NCI-H146 (cell line): ENCODE measurements around the gene HOXA4.
A peak's percentile ranks its signal among the peaks of the same experiment; 100 is the strongest.

Source experiments
- DNase-seq: peaks from one replicate; lab custom pipeline; 2025; lab: John Stamatoyannopoulos, UW

Gene HOXA4

DNA sequence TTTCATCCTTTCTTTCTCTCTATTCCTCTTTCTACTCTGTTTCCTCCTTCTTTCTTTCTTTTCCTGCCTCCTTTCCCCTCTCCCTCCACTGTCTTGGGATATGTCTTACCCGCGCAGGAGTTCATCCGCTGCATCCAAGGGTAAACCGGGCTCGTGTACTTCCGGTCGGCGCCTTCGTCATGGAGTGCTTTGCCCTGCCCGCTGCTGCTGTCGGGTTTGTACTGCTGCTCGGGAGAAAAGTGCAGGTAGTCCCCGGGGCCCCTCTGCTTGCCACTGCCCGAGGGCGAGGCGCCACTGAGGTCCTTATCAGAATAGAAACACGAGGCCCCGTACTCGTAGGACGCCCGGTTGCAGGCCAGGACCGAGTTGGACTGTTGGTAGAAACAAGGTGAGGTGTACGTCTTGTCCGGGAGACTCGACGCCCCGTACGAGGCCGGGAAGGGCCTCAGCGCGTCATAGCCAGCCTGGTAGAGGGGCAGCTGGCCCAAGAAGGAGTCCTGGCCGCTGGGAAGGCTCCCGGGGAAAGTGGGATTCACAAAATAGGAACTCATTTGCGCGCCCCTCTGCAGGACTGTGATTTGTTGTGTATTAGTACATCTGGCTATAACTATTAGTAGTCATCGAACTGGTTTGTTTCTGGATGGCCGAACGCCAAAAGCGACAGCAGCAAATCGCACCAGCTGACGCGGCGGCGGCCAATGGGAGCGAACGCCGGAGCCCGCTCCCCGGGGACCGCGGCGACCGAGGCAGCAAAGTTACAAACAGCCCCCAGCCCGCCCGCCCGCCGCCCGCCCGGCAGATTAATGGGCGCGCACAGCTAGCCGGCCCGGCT is 16.9 kb upstream of the HOXA4 start, which contains the start of gene HOXA6:
Gene HOXA6, minus strand, starts transcription at position 576 of the 832 bp plus-strand sequence. Its CDS starts 25 bp downstream, at position 551.
- DNase-seq: peak; percentile 64

DNA sequence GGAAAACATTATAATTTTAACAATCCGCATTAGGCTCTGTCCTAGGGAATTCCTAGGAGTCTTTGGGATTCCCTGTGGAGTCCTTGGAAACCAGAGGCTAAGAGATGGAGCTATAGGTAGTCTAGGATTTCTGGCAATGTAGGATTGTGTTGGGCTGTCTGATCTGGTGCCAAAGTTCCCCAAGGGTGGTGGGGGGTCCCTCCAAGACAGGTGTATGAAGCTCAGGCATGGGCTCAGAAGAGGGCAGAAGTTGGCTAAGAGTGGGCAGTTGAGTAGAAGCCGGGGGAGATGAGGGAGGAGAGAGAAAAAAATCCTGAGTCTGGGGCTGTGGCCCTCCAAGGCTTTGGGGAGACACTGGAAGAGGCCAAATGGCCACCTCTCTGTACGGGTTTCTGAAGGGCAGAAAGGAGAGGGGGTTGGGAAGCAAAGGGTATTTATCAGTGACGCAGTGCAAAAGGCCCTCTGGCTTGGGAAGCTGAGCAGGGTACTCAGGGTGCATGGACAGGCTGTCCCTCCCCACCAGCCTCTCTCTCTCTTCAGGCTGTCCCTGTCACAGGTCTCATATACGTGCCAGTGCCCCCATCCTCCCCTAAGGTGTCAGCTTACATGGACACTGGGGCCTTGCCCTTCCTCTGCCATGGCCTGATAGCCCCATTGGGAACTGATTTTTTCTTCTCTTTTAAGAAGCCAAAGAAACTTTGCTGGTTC is 16.1 kb upstream of the HOXA4 start:
- DNase-seq: peak; percentile 35

DNA sequence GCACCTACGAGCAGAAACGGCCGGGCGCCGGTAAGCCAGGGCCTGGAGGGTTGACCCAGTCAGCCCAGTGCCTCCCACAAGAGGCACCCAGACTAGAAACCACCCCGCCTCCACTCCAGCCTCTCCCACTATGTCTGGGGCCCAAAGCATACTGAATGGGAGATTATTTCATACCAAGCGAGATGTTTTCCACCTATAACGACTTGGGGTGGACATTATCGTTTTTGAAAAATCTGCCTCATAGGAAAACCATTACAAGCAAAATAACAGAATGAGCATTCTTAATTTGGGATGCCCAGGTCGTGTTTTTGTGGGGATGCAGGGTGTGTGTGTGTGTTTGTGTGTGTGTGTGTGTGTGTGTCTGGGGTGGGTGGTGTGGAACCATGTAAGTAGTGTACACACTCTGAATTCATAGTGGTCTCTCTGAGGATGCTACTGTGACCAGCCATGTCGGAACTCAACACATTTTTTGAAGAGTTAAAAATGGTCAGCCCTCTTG is 15.4 kb upstream of the HOXA4 start:
- no peak for DNase-seq

DNA sequence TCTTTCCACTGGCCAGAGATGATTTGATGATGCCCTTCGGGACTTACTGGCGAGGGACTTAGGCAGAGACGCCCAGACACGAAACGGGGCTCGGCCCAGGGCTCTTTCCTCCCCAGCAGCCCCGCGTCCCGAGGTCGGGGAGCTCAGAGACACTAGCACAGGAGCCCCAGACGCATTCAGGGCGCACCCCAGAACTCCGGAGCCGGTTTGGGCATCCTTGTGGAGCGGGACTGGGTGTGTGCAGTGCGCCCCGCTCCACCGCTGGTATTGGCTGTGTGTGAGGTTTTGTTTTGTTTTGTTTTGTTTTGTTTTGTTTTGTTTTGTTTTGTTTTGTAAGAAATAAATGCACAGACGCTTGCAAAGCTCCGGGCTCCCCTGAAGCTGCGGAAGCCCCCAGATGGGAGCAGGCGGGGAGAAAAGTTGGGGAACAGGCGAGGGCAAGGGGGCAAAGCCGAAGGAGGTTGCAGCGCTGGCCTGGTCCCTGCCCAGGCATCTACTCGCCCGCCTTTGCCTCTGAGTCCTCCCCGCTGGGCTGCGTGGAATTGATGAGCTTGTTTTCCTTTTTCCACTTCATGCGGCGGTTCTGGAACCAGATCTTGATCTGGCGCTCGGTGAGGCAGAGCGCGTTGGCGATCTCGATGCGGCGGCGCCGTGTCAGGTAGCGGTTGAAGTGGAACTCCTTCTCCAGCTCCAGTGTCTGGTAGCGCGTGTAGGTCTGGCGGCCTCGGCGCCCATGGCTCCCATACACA is 14.8 kb upstream of the HOXA4 start:
- DNase-seq: no peak

DNA sequence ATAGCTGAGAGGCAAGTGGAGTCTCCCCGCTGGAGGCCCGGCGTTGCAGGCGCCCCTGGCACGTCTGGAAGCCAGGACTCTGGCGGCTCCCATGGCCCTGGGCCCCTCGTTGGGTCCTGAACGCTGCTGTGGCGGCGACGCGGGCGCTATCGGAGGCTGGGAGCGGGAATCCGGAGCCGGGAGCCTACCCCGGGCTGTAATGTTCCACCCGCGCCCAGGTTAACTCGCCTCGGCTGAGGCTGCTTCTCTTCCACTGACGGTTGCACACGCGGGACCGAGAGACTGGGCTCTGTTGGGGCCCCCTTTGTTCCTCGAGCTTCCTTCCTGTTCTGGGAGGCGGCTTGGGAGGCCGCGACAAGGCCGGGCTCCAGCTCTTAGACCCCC is 14.2 kb upstream of the HOXA4 start:
- DNase-seq: no peak

DNA sequence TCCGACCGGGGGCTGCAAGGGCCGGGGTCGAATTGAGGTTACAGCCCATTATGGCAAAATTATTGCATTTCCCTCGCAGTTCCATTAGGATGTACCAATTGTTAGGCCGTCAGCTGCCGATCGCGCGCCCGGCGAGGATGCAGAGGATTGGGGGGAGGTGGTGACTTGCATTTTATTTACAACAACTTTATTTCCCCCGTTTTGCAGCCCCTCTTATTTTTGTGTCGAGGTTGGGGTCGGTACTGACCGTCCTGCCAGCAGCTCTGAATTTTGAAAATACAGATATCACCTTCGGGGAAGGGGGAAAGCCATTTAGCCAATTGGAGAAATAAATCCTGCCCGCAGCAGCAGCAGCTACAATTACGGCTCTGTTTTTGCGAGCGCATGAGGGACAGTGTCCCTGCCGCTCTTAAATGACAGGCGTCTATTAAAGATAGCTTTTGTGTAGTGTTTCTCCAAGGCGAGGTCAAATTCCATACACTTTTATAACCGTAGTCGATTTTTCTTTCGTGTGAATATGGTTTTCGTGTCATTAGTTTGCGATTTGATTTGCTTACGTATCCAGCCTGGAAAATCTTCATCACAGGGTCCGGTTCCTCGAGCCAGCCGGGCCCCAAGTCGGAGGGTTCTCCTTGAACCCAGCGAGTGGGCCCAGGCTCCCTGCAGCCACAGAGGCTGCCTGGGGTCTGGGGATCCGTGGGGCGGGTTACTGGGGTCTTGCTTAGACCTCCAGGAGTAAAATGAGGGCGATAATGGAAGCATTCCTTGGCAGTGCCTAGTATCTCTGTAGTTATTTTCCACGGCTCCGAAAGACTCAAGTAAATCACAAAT is 13.6 kb upstream of the HOXA4 start:
- DNase-seq: no peak

DNA sequence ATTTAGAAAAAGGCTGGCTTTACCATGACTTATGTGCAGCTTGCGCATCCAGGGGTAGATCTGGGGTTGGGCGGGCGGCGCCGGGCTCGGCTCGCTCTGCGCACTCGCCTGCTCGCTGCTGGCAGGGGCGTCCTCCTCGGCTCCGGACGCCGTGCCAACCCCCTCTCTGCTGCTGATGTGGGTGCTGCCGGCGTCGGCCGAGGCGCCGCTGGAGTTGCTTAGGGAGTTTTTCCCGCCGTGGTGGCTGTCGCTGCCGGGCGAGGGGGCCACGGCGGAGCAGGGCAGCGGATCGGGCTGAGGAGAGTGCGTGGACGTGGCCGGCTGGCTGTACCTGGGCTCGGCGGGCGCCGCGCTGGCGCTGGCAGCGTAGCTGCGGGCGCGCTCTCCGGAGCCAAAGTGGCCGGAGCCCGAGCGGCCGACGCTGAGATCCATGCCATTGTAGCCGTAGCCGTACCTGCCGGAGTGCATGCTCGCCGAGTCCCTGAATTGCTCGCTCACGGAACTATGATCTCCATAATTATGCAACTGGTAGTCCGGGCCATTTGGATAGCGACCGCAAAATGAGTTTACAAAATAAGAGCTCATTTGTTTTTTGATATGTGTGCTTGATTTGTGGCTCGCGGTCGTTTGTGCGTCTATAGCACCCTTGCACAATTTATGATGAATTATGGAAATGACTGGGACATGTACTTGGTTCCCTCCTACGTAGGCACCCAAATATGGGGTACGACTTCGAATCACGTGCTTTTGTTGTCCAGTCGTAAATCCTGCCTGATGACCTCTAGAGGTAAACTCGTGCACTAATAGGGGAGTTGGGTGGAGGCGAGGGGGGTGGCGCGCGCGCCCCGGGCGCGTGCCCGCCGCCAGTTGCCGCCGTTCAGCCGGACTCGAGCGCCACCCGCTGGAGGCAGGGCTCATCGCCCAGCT is 12.7 kb upstream of the HOXA4 start, which contains the start of gene HOXA5:
Gene HOXA5, minus strand, starts transcription at position 659 of the 927 bp plus-strand sequence. Its CDS starts 74 bp downstream, at position 585.
- DNase-seq: no peak

DNA sequence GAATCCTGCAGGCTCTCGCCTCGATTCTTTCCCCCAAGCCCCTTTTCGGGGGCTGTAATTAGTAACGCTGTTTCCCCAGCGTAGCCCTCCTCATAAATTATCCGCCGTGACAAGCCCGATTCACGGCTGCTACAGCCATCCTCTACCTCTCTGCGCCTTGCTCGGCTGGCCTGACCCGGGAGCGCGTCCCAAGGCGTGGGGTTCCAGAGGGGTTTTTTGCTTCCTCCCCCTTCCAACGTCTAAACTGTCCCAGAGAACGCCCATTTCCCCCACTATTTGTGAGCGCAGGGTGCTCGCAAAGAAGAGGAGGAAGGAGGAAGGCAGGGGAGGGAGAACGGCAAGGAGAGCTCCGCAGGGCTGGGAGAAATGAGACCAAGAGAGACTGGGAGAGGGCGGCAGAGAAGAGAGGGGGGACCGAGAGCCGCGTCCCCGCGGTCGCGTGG is 12.0 kb upstream of the HOXA4 start:
- DNase-seq: no peak

DNA sequence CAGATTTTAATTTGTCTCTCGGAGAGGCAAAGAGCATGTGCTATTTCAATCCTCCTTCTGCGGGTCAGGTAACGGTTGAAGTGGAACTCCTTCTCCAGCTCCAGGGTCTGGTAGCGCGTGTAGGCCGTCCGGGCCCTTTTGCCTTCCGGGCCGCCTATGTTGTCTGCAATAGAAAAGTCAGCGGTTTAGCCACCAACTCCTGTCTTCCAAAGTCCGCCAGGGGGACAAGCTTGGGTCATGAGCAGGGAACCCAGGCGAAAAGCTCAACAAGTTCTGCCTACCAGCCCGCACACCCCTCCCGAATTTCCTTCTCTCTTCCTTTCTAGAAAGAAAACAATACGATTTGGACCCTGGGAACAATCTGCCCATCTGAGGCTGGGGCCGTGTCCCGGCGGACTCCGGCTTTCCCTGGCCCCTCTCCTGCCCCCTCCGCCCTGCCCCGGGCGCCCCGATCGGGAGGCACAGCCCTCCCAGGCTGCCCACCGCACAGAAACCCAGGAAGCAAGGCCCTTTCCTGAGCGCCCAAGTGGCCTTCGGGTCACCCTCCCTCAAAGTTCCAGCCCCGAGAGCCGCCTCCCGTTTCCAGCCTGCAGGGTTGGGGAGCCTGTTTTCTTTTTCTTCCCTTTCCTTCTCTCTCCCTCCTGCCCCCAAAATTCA is 11.5 kb upstream of the HOXA4 start:
- no peak for DNase-seq

DNA sequence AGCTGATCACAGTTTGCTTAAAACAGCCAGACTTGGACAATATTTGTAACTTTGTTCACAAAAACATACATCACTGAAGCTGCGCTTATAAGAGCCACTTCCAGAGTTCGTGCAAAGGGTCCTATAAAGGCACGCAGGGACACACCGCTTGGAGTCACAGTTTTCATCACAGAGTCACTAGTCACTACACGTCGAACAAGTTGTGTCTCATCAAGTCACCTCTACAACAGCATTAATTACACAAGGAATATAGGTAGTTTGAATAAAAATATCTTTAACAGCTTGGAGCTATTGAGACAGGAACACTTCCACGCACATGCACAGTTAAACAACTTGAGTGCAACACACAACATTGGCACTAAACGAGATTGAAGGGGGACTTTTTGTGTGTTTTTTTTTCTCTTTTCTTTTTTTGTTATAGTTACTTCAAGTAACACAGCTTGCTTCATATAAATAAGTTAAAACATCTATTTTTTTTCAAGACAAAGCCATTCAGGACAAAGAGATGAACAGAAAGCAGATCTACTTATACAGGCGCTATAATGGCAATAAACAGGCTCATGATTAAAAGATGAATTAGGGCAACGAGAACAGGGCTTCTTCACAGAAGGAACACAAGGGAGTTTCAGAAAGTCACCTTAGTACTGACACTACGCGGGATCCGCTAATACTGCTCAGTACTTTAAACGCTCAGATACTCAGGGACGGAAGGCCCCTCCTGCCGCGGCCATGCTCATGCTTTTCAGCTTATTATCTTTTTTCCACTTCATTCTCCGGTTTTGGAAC is 10.8 kb upstream of the HOXA4 start:
- no peak for DNase-seq

DNA sequence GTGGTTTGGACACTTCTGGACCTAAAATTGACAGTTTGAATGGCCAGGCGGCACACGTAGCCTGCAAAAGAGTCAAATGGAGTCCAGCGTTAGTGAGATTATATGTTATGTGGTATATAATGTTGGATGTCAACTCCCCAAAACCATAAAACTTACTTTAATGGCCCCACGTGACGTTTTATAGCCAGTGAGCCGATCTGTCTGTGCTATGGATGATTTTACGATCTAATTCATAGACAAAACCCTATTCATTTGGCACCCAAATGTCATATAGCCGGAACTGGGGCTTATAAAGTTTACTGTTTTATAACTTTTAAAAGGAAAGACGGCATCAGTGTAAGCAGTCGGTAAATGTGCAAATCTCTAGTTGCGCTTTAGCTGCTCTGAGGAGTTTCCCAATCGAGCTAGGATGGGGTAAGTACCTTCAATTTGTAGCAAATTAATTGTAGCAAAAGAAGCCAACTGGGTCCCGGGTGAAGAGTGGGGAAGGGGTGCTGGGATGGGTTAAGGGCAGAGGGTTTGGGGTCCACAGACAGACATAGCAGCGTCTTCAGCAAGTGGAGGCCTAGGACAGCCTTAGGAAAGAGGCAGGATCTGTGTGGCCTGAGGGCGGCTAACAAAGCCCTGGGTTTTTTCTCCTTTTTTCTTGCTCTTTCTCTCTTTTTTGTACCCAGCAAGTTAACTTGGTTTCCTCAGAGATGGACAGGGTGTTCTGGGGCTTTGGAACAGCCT is 9.7 kb upstream of the HOXA4 start:
- DNase-seq: no peak

DNA sequence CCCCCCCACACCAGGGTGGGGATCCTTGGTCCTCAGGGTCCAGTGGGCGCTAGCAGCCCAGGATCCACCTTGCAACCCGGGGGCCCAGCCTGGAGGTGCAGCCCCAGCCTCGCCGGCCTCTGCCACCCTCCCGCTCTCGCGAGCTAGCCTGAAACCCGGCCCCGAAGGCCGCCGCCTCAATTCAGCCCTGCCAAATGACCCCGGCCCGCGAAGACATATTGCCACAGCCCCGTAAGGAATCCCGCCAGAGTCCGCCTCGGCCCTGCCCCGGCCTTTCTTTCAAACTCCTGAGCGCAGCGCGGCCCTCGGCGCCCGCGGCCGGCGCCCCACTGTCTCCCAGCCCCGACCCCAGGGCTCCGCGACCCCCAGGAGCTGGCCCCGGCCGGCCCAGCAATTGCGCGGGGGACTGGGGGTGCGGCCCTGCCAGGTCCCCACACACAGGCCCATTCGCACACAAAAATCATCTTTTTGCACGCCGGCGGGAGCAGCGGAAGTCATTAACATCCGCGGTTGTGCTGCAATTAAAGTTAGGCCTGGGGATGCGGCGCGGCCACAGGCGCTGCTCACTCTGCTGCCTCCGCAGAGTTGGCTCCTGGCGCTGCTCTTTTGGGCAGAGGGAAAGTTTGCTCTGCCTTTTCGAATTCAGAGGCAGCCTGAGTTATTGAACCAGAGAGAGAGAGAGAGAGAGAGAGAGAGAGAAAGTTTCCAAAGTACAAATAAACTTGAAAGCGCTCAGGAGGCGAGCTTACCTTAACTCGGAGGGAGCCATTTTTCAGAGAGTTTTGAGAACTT is 9.0 kb upstream of the HOXA4 start:
- no peak for DNase-seq

DNA sequence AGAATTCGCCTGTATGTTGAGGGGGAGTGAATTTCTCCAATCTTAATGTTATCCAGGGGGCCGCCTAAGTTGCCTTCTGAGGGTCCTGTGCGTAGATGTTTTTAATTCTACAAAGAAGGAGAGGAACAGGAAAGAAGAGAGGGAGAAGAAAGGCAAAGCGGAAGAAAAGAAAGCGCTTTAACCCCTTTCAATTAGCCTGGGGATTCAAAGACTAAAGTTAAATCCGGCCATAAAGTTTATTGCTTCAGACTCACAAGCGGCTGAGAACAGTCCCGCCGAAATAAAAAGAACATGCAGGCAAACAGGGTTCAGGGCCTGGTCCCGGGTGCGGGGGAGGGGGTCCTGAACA is 8.4 kb upstream of the HOXA4 start:
- no peak for DNase-seq

DNA sequence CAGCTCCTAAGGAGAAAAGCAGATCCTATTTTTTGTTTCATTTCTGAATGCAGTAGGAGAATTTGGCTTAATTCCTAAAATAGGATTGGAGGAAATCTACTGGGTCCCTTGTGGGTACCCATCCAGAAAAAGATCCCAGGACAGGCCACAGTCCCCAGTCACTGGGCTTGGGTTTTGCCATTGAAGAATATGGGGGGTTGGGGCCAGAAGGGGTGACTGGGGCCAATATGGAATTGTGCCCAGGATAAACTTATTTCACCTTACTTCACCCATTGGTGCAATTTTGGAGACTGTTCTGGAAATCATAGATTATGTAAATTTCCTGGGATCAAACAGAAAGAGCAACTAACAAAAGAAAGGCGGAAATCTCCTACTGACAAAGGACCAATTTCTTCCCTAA is 7.9 kb upstream of the HOXA4 start:
- DNase-seq: no peak

DNA sequence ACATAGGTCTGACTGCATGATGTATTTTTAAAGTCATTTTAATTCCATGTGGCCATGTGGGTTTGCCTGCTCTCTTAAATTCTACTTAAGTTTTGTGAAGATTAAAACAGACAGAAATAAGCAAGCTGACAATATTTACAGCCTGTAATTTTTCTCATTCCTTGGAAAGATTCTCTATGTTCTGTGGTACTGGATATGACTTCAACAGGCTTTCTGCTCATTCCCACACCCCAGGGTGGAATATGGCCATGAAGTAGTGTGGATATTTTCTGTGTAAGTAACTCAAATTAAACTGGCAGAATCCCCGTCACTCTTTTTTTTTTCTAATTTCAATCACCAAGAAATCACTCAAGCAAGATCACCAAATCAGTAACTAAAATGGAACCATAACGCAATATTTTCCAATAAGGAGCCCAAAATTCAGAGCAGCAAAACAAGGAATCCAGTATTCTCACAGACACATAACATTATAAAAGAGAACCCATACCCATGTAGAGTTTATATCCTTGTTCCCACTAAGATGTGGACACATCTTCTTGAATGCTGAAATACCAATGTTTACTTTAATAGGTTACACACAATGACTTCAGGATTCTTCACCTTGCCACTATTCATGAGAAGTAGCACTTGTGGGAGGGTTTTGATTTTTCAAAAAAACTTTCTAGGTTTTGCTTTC is 7.2 kb upstream of the HOXA4 start:
- no peak for DNase-seq

DNA sequence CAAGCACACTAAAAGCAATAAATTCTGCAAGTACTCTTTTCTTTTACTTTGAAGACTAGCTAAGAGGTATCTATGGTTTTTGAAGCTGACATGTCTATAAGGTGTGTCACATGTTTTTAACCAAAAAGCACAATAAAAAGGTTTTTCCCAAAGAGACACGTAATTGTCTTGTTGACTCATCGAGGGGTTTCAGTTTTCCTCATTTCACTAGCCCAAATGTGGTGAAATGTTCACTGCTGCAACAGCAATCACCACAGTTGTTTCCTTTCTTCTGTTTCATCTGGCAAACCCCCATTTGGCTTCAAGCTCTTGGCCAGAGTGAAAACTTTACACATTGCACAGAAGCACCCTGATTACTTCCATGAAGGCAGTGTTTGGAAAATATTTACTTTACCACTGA is 3.8 kb upstream of the HOXA4 start:
- DNase-seq: no peak
